HEK293T (cell line): Measurements from ENCODE around the gene ADCY1.

Experiments used
- FOXA1 ChIP-seq: fragments of 450-650 bp; IDR thresholded peaks from 2 replicates; pipeline ENCODE4 v1.6.1; 2016; ENCODE audit warnings: mild to moderate bottlenecking
- FOXM1 ChIP-seq: fragments of 450-650 bp; IDR thresholded peaks from 2 replicates; pipeline ENCODE4 v1.6.1; 2017; ENCODE audit warnings: mild to moderate bottlenecking, borderline replicate concordance
- L3MBTL2 ChIP-seq: fragments of 450-650 bp; conservative IDR thresholded peaks from 2 replicates; pipeline ENCODE4 v1.6.1; 2016; ENCODE audit warnings: mild to moderate bottlenecking
- SUZ12 ChIP-seq: fragments of 450-650 bp; IDR thresholded peaks from 2 replicates; pipeline ENCODE4 v1.6.1; 2016; ENCODE audit warnings: mild to moderate bottlenecking
- TF ChIP-seq, protein P1 (sequence below): fragments of 450-650 bp; IDR thresholded peaks from 2 replicates; pipeline ENCODE4 v1.6.1; 2016

DNA sequence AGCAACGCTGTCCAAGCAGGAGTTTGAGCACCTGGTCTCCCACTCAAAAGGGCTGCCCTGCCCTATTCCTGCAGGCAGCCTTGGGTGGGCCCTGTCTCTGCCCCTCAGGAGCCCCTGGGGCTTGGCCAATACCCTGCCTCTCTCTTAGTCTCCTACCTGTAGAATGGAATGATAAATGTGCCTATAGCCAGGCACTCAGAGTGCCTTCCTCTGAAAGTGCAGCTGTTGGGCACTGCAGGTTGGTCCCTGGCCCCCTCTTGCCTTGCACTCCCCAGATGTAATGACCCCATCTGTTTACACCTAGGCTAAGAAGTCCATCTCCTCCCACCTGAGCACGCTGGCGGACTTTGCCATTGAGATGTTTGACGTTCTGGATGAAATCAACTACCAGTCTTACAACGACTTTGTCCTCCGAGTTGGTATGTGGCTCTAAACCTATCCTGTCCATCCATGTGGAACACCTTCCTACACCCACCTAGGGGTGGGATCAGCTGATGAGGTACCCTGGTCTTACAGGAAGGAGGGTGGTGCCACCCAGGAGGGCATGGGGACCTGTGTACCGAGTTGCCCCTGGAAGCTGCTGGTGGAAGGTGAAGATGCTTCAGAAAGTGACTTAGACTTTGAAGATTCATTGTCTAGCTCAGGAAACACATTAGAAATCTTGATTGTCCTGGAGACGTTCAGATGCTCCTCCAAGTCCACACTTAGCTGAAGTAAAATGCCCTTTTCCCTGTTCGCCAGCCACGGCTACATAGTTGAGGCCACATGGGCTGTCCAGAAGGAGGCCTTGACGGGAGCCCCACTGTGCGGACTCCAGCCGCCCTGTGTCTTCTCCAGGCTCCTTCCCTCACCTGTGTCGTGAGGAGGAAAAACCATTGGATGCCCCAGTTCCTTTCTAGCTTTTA lies 134.1 kb downstream of the ADCY1 start:
- no peak for TF ChIP-seq SUZ12
- no peak for TF ChIP-seq FOXA1
- TF ChIP-seq FOXM1 = no peak
- TF ChIP-seq, protein P1, sequence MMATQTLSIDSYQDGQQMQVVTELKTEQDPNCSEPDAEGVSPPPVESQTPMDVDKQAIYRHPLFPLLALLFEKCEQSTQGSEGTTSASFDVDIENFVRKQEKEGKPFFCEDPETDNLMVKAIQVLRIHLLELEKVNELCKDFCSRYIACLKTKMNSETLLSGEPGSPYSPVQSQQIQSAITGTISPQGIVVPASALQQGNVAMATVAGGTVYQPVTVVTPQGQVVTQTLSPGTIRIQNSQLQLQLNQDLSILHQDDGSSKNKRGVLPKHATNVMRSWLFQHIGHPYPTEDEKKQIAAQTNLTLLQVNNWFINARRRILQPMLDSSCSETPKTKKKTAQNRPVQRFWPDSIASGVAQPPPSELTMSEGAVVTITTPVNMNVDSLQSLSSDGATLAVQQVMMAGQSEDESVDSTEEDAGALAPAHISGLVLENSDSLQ = no peak
- no peak for TF ChIP-seq L3MBTL2
